DOHH2 (cell line): ENCODE measurements around the gene PLS3.

Source experiments
- H3F3A ChIP-seq: fragments of 200-600 bp; sonication (generic), shearing (Covaris generic); 2 replicates; pipeline ENCODE4 v1.6.0; 2016; ENCODE audit warnings: antibody characterized with exemption, mild to moderate bottlenecking; ENCODE audit not compliant: control insufficient read depth, insufficient read depth
- H3K27ac ChIP-seq: fragments of 200-600 bp; sonication (generic); 2 replicates; pipeline ENCODE4 v1.5.1; 2014; ENCODE audit warnings: low read depth, mild to moderate bottlenecking, low read length, moderate library complexity
- H3K27me3 ChIP-seq: fragments of 200-600 bp; sonication (generic); 2 replicates; pipeline ENCODE4 v1.6.1; 2014; ENCODE audit warnings: mild to moderate bottlenecking, low read length, mixed read lengths; ENCODE audit not compliant: control insufficient read depth
- H3K36me3 ChIP-seq: fragments of 200-600 bp; sonication (generic); 2 replicates; pipeline ENCODE4 v1.6.1; 2014; ENCODE audit warnings: mild to moderate bottlenecking, low read length, moderate library complexity, mixed read lengths; ENCODE audit not compliant: control insufficient read depth
- H3K4me1 ChIP-seq: fragments of 200-600 bp; sonication (generic); 2 replicates; pipeline ENCODE4 v1.6.1; 2014; ENCODE audit warnings: mild to moderate bottlenecking, low read length, mixed read lengths; ENCODE audit not compliant: control insufficient read depth
- H3K4me2 ChIP-seq: fragments of 200-600 bp; sonication (generic); 2 replicates; pipeline ENCODE4 v1.6.0; 2014; ENCODE audit warnings: mild to moderate bottlenecking, low read length, moderate library complexity
- H3K4me3 ChIP-seq: fragments of 200-600 bp; sonication (generic); 2 replicates; pipeline ENCODE4 v1.5.1; 2014; ENCODE audit warnings: mild to moderate bottlenecking, low read length, mixed read lengths
- H3K79me2 ChIP-seq: fragments of 200-600 bp; sonication (generic); 2 replicates; pipeline ENCODE4 v1.6.1; 2014; ENCODE audit warnings: mild to moderate bottlenecking, low read length, mixed read lengths; ENCODE audit not compliant: control insufficient read depth
- H3K9me2 ChIP-seq: fragments of 200-600 bp; sonication (generic); replicated peaks from 2 replicates; pipeline ENCODE4 v1.6.1; 2014; ENCODE audit warnings: mild to moderate bottlenecking, low read length, mixed read lengths; ENCODE audit not compliant: control insufficient read depth
- H3K9me3 ChIP-seq: fragments of 200-600 bp; sonication (generic); 2 replicates; pipeline ENCODE4 v1.6.1; 2014; ENCODE audit warnings: antibody characterized with exemption, low read length, mixed read lengths; ENCODE audit not compliant: control insufficient read depth, insufficient read depth
- H4K20me1 ChIP-seq: fragments of 200-600 bp; sonication (generic); 2 replicates; pipeline ENCODE4 v1.6.0; 2014; ENCODE audit warnings: low read depth, mild to moderate bottlenecking, antibody characterized with exemption, low read length, moderate library complexity; ENCODE audit not compliant: control insufficient read depth, insufficient read depth
- EZH2phosphoT487 ChIP-seq: fragments of 200-600 bp; sonication (generic); IDR thresholded peaks from 2 replicates; pipeline ENCODE4 v1.6.1; 2017; ENCODE audit warnings: borderline replicate concordance, mild to moderate bottlenecking, antibody characterized with exemption, low read length, moderate library complexity, mixed read lengths
- TF ChIP-seq, protein P1 (sequence below): fragments of 200-600 bp; sonication (generic); IDR thresholded peaks from one replicate; pipeline ENCODE4 v1.5.1; 2014; ENCODE audit warnings: antibody characterized with exemption, mild to moderate bottlenecking, low read depth, low read length; ENCODE audit not compliant: poor library complexity, severe bottlenecking

The PLS3 gene

DNA sequence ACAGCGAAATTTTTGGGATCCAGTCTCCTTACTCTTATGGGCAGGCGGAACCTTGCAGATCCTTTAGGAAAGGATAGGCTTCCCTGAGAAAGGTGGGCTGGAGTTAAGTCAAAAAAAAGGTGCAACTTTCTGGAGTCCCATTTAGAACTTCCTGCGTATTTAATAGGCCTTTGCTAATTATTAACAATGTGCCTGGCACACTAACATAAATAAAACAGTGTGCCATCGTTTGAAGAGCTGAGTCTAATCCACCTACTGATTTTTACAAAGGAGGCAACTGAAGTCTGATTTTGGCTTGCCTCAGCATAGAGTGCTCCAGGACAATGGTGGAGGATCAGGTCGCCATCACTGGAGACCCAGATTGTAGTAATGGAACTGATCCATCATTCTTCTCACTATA lies 15.7 kb downstream of the PLS3 start:
- Histone ChIP-seq H3K4me3 (no peak overlapping the region), H3K9me2 (no peaks in the 10 kb centered on the region), H3K79me2 (no peaks in the 10 kb centered on the region), H3K9me3 (no peaks in the 10 kb centered on the region), H3K4me1 (no peaks in the 10 kb centered on the region), H3F3A (no peaks in the 10 kb centered on the region), H4K20me1 (no peaks in the 10 kb centered on the region), H3K27ac (no peak overlapping the region), H3K27me3 (no peaks in the 10 kb centered on the region), H3K36me3 (no peaks in the 10 kb centered on the region), H3K4me2 (no peak overlapping the region)
- TF ChIP-seq, protein P1, sequence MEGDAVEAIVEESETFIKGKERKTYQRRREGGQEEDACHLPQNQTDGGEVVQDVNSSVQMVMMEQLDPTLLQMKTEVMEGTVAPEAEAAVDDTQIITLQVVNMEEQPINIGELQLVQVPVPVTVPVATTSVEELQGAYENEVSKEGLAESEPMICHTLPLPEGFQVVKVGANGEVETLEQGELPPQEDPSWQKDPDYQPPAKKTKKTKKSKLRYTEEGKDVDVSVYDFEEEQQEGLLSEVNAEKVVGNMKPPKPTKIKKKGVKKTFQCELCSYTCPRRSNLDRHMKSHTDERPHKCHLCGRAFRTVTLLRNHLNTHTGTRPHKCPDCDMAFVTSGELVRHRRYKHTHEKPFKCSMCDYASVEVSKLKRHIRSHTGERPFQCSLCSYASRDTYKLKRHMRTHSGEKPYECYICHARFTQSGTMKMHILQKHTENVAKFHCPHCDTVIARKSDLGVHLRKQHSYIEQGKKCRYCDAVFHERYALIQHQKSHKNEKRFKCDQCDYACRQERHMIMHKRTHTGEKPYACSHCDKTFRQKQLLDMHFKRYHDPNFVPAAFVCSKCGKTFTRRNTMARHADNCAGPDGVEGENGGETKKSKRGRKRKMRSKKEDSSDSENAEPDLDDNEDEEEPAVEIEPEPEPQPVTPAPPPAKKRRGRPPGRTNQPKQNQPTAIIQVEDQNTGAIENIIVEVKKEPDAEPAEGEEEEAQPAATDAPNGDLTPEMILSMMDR, result no peak
- TF ChIP-seq EZH2phosphoT487, result no peak

DNA sequence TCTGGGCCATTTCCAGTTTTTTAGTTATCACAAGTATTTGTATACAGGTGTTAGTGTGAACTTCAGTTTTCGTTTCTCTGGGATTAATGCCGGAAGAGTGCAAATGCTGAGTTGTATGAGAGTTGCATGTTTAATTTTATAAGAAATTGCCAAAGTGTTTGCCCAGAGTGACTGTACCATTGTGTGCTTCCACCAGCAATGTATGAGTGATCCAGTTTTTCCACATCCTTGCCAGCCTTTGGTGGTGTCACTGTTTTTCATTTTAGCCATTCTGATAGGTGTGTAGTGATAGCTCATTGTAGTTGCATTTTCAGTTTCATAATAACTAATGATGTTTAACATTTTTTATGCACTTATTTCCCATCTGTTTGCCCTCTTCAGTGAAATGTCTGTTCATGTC lies 18.4 kb downstream of the PLS3 start:
- Histone ChIP-seq H3K4me1 (no peaks in the 10 kb centered on the region), H3K27ac (no peak overlapping the region), H3K9me2 (no peaks in the 10 kb centered on the region), H3K4me3 (no peak overlapping the region), H3K9me3 (no peaks in the 10 kb centered on the region), H4K20me1 (no peaks in the 10 kb centered on the region), H3K36me3 (no peaks in the 10 kb centered on the region), H3K4me2 (no peak overlapping the region), H3K27me3 (no peaks in the 10 kb centered on the region), H3F3A (no peaks in the 10 kb centered on the region), H3K79me2 (no peaks in the 10 kb centered on the region)
- no peak for TF ChIP-seq EZH2phosphoT487
- TF ChIP-seq, protein P1, result no peak

DNA sequence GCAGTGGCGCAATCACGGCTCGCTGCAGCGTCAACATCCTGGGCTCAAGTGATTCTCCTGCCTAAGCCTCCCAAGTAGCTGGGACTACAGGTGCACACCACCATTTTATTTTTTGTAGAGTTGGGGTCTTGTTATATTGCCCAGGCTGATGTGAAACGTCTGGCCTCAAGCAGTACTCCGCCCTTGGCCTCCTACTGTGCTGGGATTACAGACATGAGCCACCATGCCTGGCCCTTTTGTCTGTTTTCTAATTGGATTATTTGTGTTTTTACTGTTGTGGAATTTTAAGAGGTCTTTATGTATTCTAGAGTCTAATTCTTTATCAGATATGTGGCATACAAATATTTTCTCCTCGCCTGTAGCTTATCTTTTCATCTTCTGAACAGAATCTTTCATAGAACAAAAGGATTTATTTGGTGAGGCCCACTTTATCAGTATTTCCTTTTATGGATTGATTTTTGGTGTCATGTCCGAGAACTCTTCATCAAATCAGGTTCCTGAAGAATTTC lies 18.9 kb downstream of the PLS3 start:
- H3K4me3 ChIP-seq, result no peak overlapping the region
- H3K79me2 ChIP-seq, result no peaks in the 10 kb centered on the region
- TF ChIP-seq, protein P1, result no peak
- no peak for TF ChIP-seq EZH2phosphoT487
- H4K20me1 ChIP-seq, result no peaks in the 10 kb centered on the region
- no peaks in the 10 kb centered on the region for H3K27me3 ChIP-seq
- H3K4me1 ChIP-seq, result no peaks in the 10 kb centered on the region
- no peaks in the 10 kb centered on the region for H3K36me3 ChIP-seq
- no peaks in the 10 kb centered on the region for H3F3A ChIP-seq
- H3K27ac ChIP-seq, result no peak overlapping the region
- H3K9me2 ChIP-seq, result no peaks in the 10 kb centered on the region
- H3K4me2 ChIP-seq, result no peak overlapping the region
- H3K9me3 ChIP-seq, result no peaks in the 10 kb centered on the region
